Activated CD8-positive, alpha-beta memory T cell treated with anti-CD3 and anti-CD28 coated beads for 48 hours (primary cell): ENCODE results near the gene SHD.
"Not testable (repeated sequence)": the region's sequence is repeated elsewhere in the genome, so short reads cannot be mapped to it uniquely, and the experiment has no call there.

Experiments
- DNase-seq, 3 experiments: peaks; one replicate each; pipeline ENCODE4 v3.0.0-alpha.2; 2020; ENCODE audit warnings: low read depth in 2 of 3, low spot score in 2 of 3

SHD gene

GRCh38 chr19:4326215-4326836 lies 47.3 kb downstream of the SHD start:
- no peak for DNase-seq

GRCh38 chr19:4326837-4327251 lies 47.8 kb downstream of the SHD start:
- DNase-seq: no peak

GRCh38 chr19:4327252-4327876 lies 48.3 kb downstream of the SHD start:
- peak in 2 of 3 experiments; percentile 50 to 66 for DNase-seq

GRCh38 chr19:4327877-4328242 lies 48.8 kb downstream of the SHD start:
- DNase-seq: no peak

- DNase-seq: peak; percentile 91 to 99 (median 96)
Observed at GRCh38 chr19:4328243-4328990, 49.4 kb downstream of the SHD start.

- not testable (repeated sequence) for DNase-seq
Observed at GRCh38 chr19:4328991-4329681, 50.1 kb downstream of the SHD start.

GRCh38 chr19:4329858-4330257 lies 50.8 kb downstream of the SHD start:
- no peak for DNase-seq

- no peak for DNase-seq
Observed at GRCh38 chr19:4334929-4335570, 56.0 kb downstream of the SHD start.

- no peak for DNase-seq
Observed at GRCh38 chr19:4337906-4338440, 58.9 kb downstream of the SHD start.

- DNase-seq: no peak
Observed at GRCh38 chr19:4338441-4339355, 59.6 kb downstream of the SHD start, which contains the start of gene STAP2. TSS of gene STAP2 (minus strand) at chr19:4338827. CDS start at chr19:4338753, 74 bp downstream.
